Mesenchymal stem cell (in vitro differentiated cells and primary cell): ENCODE results near the gene ARL2BP.
"Not testable (repeated sequence)": the region's sequence is repeated elsewhere in the genome, so short reads cannot be mapped to it uniquely, and the experiment has no call there.

ENCODE experiments used
- DNase-seq: peaks from one replicate; pipeline ENCODE4 v3.0.0-alpha.2; 2013
- H2AFZ ChIP-seq: one replicate; pipeline ENCODE4 v1.6.1; 2013; ENCODE audit warnings: low read depth, mild to moderate bottlenecking, control low read depth, inconsistent platforms, low read length, moderate library complexity
- H2AK5ac ChIP-seq: 2 replicates; pipeline ENCODE4 v1.6.1; 2013; ENCODE audit warnings: low read length, moderate library complexity, mild to moderate bottlenecking, inconsistent platforms; ENCODE audit not compliant: severe bottlenecking
- H2BK120ac ChIP-seq: one replicate; pipeline ENCODE4 v1.6.1; 2013; ENCODE audit warnings: low read depth, mild to moderate bottlenecking, inconsistent platforms, low read length, moderate library complexity
- H2BK12ac ChIP-seq, 2 experiments: one replicate each; pipeline ENCODE4 v1.6.1; 2013; ENCODE audit warnings: inconsistent platforms in 2 of 2, low read length in 2 of 2, mild to moderate bottlenecking in 2 of 2, moderate library complexity in 2 of 2, control low read depth in 1 of 2
- H2BK15ac ChIP-seq: one replicate; pipeline ENCODE4 v1.6.1; 2013; ENCODE audit warnings: mild to moderate bottlenecking, low read depth, inconsistent platforms; ENCODE audit not compliant: poor library complexity, severe bottlenecking
- H2BK5ac ChIP-seq: 2 replicates; pipeline ENCODE4 v1.6.1; 2013; ENCODE audit warnings: low read depth, mild to moderate bottlenecking, low read length, control low read depth, inconsistent platforms; ENCODE audit not compliant: poor library complexity, severe bottlenecking
- H3K14ac ChIP-seq, 2 experiments: one replicate each; pipeline ENCODE4 v1.6.1; 2013; ENCODE audit warnings: inconsistent platforms in 2 of 2, low read length in 2 of 2, control low read depth in 1 of 2, mild to moderate bottlenecking in 1 of 2, moderate library complexity in 1 of 2
- H3K18ac ChIP-seq, 2 experiments: one replicate each; pipeline ENCODE4 v1.6.1; 2013; ENCODE audit warnings: inconsistent platforms in 2 of 2, low read length in 2 of 2, control low read depth in 1 of 2, low read depth in 1 of 2, mild to moderate bottlenecking in 1 of 2
- H3K23ac ChIP-seq, 2 experiments: one replicate each; pipeline ENCODE4 v1.6.1; 2013; ENCODE audit warnings: inconsistent platforms in 2 of 2, low read length in 2 of 2, mild to moderate bottlenecking in 2 of 2, moderate library complexity in 2 of 2, control low read depth in 1 of 2
- H3K27ac ChIP-seq: 2 replicates; pipeline ENCODE4 v1.5.1; 2013; ENCODE audit warnings: mild to moderate bottlenecking, moderate library complexity, low read length, control low read depth, inconsistent platforms; ENCODE audit not compliant: poor library complexity, severe bottlenecking
- H3K27me3 ChIP-seq, 2 experiments: 2 replicates each; pipeline versions ENCODE4 v1.6.1 to v1.7.0; 2013; ENCODE audit warnings: low read length in 2 of 2, mild to moderate bottlenecking in 2 of 2, moderate library complexity in 2 of 2, control low read depth in 1 of 2, inconsistent platforms in 1 of 2; ENCODE audit not compliant: control insufficient read depth in 1 of 2, insufficient read depth in 1 of 2
- H3K36me3 ChIP-seq, 2 experiments: 2 replicates each; pipeline versions ENCODE4 v1.6.1 to v1.7.0; 2013; ENCODE audit warnings: low read length in 2 of 2, control low read depth in 1 of 2, inconsistent platforms in 1 of 2, low read depth in 1 of 2, mild to moderate bottlenecking in 1 of 2; ENCODE audit not compliant: insufficient read depth in 2 of 2, control insufficient read depth in 1 of 2
- H3K4ac ChIP-seq, 2 experiments: one replicate each; pipeline ENCODE4 v1.6.1; 2013; ENCODE audit warnings: inconsistent platforms in 2 of 2, low read length in 2 of 2, mild to moderate bottlenecking in 2 of 2, moderate library complexity in 2 of 2, control low read depth in 1 of 2, low read depth in 1 of 2
- H3K4me1 ChIP-seq: 2 replicates; pipeline ENCODE4 v1.6.1; 2013; ENCODE audit warnings: low read depth, low read length, control low read depth; ENCODE audit not compliant: control insufficient read depth, insufficient read depth
- H3K4me2 ChIP-seq: 2 replicates; pipeline ENCODE4 v1.6.1; 2013; ENCODE audit warnings: low read length, mild to moderate bottlenecking, inconsistent platforms; ENCODE audit not compliant: poor library complexity, severe bottlenecking
- H3K4me3 ChIP-seq, 2 experiments: 2 replicates each; pipeline versions ENCODE4 v1.5.1 to v1.7.0; 2013; ENCODE audit warnings: low read length in 2 of 2, mild to moderate bottlenecking in 2 of 2, control low read depth in 1 of 2, low read depth in 1 of 2; ENCODE audit not compliant: insufficient read depth in 1 of 2
- H3K79me1 ChIP-seq: replicated peaks from 2 replicates; pipeline ENCODE4 v1.6.1; 2013; ENCODE audit warnings: mild to moderate bottlenecking, control low read depth, low read length, inconsistent platforms; ENCODE audit not compliant: poor library complexity, severe bottlenecking
- H3K9ac ChIP-seq: 2 replicates; pipeline ENCODE4 v1.7.0; 2013; ENCODE audit warnings: mild to moderate bottlenecking, low read length, moderate library complexity
- H3K9me3 ChIP-seq: 2 replicates; pipeline ENCODE4 v1.7.0; 2013; ENCODE audit warnings: mild to moderate bottlenecking, low read length; ENCODE audit not compliant: control insufficient read depth
- H4K8ac ChIP-seq: one replicate; pipeline ENCODE4 v1.6.1; 2013; ENCODE audit warnings: inconsistent platforms, mild to moderate bottlenecking, low read length, moderate library complexity
- H4K91ac ChIP-seq: one replicate; pipeline ENCODE4 v1.6.1; 2013; ENCODE audit warnings: mild to moderate bottlenecking, low read length, inconsistent platforms
- WGBS: methylation state at CpG from one replicate; pipeline ENCODE4 v1.1.7; 2013; ENCODE audit warnings: mixed read lengths; 5-methylcytosine and 5-hydroxymethylcytosine counted together

Gene ARL2BP

GRCh38 chr16:57273826-57274225 is 28.8 kb downstream of the ARL2BP start:
- Histone ChIP-seq H2BK15ac (no peak overlapping the region), H3K18ac (no peak overlapping the region), H3K79me1 (no peaks in the 10 kb centered on the region), H2BK12ac (no peak overlapping the region), H3K27me3 (peaks cover 0 to 10% of the 10 kb centered on the region in 2 experiments), H2BK120ac (no peak overlapping the region), H3K23ac (no peak overlapping the region), H3K9me3 (no peaks in the 10 kb centered on the region), H4K91ac (no peak overlapping the region), H3K14ac (no peak overlapping the region), H2BK5ac (no peak overlapping the region), H2AFZ (no peak overlapping the region), H3K4me1 (peaks cover 21% of the 10 kb centered on the region), H2AK5ac (no peak overlapping the region), H3K4ac (no peak overlapping the region), H3K4me3 (no peak overlapping the region), H4K8ac (no peak overlapping the region), H3K9ac (no peak overlapping the region), H3K27ac (no peak overlapping the region), H3K4me2 (no peak overlapping the region), H3K36me3 (no peaks in the 10 kb centered on the region)
- no peak for DNase-seq
- 89% methylated on average over 5 of the region's 5 CpGs for WGBS

- H4K8ac ChIP-seq, DNase-seq, H3K9ac ChIP-seq, H3K4me2 ChIP-seq, H3K9me3 ChIP-seq, H4K91ac ChIP-seq, H3K79me1 ChIP-seq, H3K27ac ChIP-seq, H3K14ac ChIP-seq, H2BK15ac ChIP-seq, H3K4ac ChIP-seq, H2BK12ac ChIP-seq, H2BK5ac ChIP-seq, H2AFZ ChIP-seq, H3K23ac ChIP-seq, H3K36me3 ChIP-seq, H3K18ac ChIP-seq, H3K4me3 ChIP-seq, H2BK120ac ChIP-seq: not testable (repeated sequence)
- Histone ChIP-seq H3K27me3 (peaks cover 0 to 18% of the 10 kb centered on the region in 2 experiments), H2AK5ac (peak overlapping the region; percentile 4), H3K4me1 (peaks cover 11% of the 10 kb centered on the region)
- WGBS = 79% methylated on average over 3 of the region's 5 CpGs
Measured at GRCh38 chr16:57275946-57276345, 30.9 kb downstream of the ARL2BP start.

GRCh38 chr16:57276596-57276995 is 31.5 kb downstream of the ARL2BP start:
- no peak overlapping the region for H2AFZ ChIP-seq
- H3K27ac ChIP-seq = peak overlapping the region; percentile 84
- WGBS = 92% methylated on average over 4 of the region's 5 CpGs
- peaks cover 11% of the 10 kb centered on the region for H3K4me1 ChIP-seq
- H2BK12ac ChIP-seq = no peak overlapping the region
- H2AK5ac ChIP-seq = peak overlapping the region; percentile 73
- peak overlapping the region; percentile 24 for H4K8ac ChIP-seq
- H3K23ac ChIP-seq = no peak overlapping the region
- peaks cover 0 to 18% of the 10 kb centered on the region in 2 experiments for H3K27me3 ChIP-seq
- no peak for DNase-seq
- no peak overlapping the region for H3K4me2 ChIP-seq
- H3K18ac ChIP-seq = no peak overlapping the region
- peak overlapping the region; percentile 70 for H4K91ac ChIP-seq
- no peaks in the 10 kb centered on the region for H3K79me1 ChIP-seq
- no peak overlapping the region for H2BK120ac ChIP-seq
- H3K36me3 ChIP-seq = no peaks in the 10 kb centered on the region
- no peak overlapping the region for H3K9ac ChIP-seq
- H2BK5ac ChIP-seq = no peak overlapping the region
- H2BK15ac ChIP-seq = no peak overlapping the region
- no peak overlapping the region for H3K14ac ChIP-seq
- H3K9me3 ChIP-seq = no peaks in the 10 kb centered on the region
- H3K4me3 ChIP-seq = no peak overlapping the region
- no peak overlapping the region for H3K4ac ChIP-seq

GRCh38 chr16:57277586-57277985 is 32.5 kb downstream of the ARL2BP start:
- H3K36me3 ChIP-seq = no peaks in the 10 kb centered on the region
- H3K79me1 ChIP-seq = peaks cover 2% of the 10 kb centered on the region
- no peak overlapping the region for H4K91ac ChIP-seq
- H2BK120ac ChIP-seq = no peak overlapping the region
- H2BK15ac ChIP-seq = no peak overlapping the region
- no CpG with 5 or more reads among the region's 1 CpG for WGBS
- no peak overlapping the region for H3K4ac ChIP-seq
- peak overlapping the region; percentile 84 for H3K27ac ChIP-seq
- no peak overlapping the region for H3K4me2 ChIP-seq
- peak overlapping the region; percentile 72 for H2AK5ac ChIP-seq
- H3K27me3 ChIP-seq = peaks cover 0 to 28% of the 10 kb centered on the region in 2 experiments
- no peak overlapping the region for H3K14ac ChIP-seq
- H4K8ac ChIP-seq = no peak overlapping the region
- peak; percentile 60 for DNase-seq
- H2BK5ac ChIP-seq = no peak overlapping the region
- peak overlapping the region in 1 of 2 experiments; percentile 6 for H2BK12ac ChIP-seq
- no peak overlapping the region for H2AFZ ChIP-seq
- H3K9ac ChIP-seq = no peak overlapping the region
- H3K9me3 ChIP-seq = no peaks in the 10 kb centered on the region
- H3K4me1 ChIP-seq = peaks cover 11% of the 10 kb centered on the region
- H3K4me3 ChIP-seq = no peak overlapping the region
- H3K23ac ChIP-seq = no peak overlapping the region
- H3K18ac ChIP-seq = no peak overlapping the region
